Stomach (tissue), 4 donors: ENCODE results near the gene FOXC2.

Experiments used
- CTCF ChIP-seq, 7 experiments: fragments of 450-650 bp in 4 of 7; fragments of 200-600 bp in 3 of 7; sonication (generic) in 3 of 7; IDR thresholded peaks; one replicate each; pipeline ENCODE4 v1.5.1; 2016 to 2019; ENCODE audit warnings: antibody characterized with exemption in 7 of 7, control low read depth in 2 of 7, mild to moderate bottlenecking in 1 of 7
- POLR2A ChIP-seq, 4 donors: fragments of 450-650 bp; IDR thresholded peaks; one replicate each; pipeline ENCODE4 v1.6.1; 2016; ENCODE audit warnings: antibody characterized with exemption in 4 of 4, control low read depth in 2 of 4, mild to moderate bottlenecking in 1 of 4, moderate library complexity in 1 of 4

- TF ChIP-seq POLR2A (IDR thresholded peaks at IDR 0.05) (no peak), CTCF (IDR thresholded peaks at IDR 0.05) (no peak)
Measured at GRCh38 chr16:86566966-86567700, 504 bp downstream of the FOXC2 start.
